GM12801 (cell line): ENCODE results near the gene SEMA3G.

Source experiments
- CTCF ChIP-seq: IDR thresholded peaks from one replicate; pipeline ENCODE4 v1.5.1; 2011; ENCODE audit warnings: control low read depth; ENCODE audit not compliant: insufficient read length; ENCODE audit errors: extremely low read depth

Gene SEMA3G

GRCh38 chr3:52399131-52399530, 45.8 kb downstream of the SEMA3G start:
- TF ChIP-seq CTCF = no peak

- TF ChIP-seq CTCF = no peak
Measured at GRCh38 chr3:52398670-52399081, 46.2 kb downstream of the SEMA3G start.

GRCh38 chr3:52397676-52398399, 47.1 kb downstream of the SEMA3G start:
- no peak for TF ChIP-seq CTCF

GRCh38 chr3:52396907-52397591, 47.9 kb downstream of the SEMA3G start:
- no peak for TF ChIP-seq CTCF

GRCh38 chr3:52396011-52396906, 48.6 kb downstream of the SEMA3G start:
- no peak for TF ChIP-seq CTCF

GRCh38 chr3:52395503-52395865, 49.4 kb downstream of the SEMA3G start:
- TF ChIP-seq CTCF = no peak

- TF ChIP-seq CTCF = no peak
Measured at GRCh38 chr3:52394751-52395502, 50.0 kb downstream of the SEMA3G start.
